ENCODE data around the gene TTLL11.

DNA sequence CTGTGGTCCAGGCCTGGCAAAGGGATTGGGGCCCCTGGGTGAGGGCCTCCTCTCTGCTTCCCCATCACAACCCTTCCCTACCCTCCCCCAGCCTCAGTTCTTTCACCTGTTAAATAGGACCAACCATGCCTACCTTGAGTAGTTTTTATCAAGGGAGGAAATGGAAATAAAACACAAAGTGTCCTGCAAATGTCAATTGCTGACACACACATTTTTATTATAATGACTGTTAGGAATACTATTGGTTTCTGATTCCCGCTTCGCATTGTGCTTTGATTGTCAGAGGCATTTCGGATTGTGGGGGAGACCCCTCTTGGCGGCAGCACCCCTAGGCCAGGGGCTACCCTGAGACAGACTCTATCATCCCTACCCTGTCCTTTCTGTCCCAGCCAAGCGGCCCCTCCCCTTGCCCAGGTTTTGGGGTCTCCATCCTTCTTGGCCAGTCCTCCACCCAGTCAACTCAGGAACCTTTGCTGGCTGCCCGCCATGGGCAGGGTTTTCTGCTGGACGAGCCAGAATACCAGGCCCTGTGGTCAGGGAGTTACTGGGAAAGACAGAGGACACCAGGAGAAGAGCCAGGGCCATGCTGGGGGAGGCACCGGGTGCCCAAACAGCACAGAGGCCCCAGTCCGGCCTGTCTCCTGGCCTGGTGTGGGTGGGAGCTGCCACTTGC, 18.4 kb upstream of the TTLL11 start:
- TF ChIP-seq, protein P1, sequence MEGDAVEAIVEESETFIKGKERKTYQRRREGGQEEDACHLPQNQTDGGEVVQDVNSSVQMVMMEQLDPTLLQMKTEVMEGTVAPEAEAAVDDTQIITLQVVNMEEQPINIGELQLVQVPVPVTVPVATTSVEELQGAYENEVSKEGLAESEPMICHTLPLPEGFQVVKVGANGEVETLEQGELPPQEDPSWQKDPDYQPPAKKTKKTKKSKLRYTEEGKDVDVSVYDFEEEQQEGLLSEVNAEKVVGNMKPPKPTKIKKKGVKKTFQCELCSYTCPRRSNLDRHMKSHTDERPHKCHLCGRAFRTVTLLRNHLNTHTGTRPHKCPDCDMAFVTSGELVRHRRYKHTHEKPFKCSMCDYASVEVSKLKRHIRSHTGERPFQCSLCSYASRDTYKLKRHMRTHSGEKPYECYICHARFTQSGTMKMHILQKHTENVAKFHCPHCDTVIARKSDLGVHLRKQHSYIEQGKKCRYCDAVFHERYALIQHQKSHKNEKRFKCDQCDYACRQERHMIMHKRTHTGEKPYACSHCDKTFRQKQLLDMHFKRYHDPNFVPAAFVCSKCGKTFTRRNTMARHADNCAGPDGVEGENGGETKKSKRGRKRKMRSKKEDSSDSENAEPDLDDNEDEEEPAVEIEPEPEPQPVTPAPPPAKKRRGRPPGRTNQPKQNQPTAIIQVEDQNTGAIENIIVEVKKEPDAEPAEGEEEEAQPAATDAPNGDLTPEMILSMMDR (IDR thresholded peaks at IDR 0.05) = no peak
- TF ChIP-seq POLR2A (IDR thresholded peaks at IDR 0.05) = no peak

All from tibial nerve (tissue), 3 donors.